AG20443 (cell line): ENCODE measurements around the gene COL23A1.

Source experiments
- DNase-seq: peaks from one replicate; pipeline ENCODE4 v3.0.0; 2012; ENCODE audit warnings: low spot score, mixed read lengths

COL23A1 gene

DNA sequence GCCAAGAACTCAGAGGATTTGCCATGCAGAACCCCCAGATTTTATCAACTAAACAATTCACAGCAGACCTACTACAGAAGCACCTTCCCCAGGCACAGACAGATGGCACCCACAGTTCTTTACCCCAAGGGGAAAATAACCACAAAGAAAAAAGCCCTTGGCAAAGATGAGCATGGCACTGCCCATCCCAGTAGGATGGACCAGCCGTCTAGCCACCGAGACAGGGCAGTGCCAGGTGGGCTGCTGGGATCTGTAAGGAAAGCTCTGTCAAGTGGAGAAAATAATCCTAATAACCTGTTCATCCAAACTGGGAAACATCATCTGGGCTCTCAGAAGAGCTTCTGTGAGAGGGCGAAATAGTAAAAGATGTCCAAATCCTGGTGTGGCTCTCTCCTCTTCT is 130.0 kb downstream of the COL23A1 start:
- DNase-seq: no peak

DNA sequence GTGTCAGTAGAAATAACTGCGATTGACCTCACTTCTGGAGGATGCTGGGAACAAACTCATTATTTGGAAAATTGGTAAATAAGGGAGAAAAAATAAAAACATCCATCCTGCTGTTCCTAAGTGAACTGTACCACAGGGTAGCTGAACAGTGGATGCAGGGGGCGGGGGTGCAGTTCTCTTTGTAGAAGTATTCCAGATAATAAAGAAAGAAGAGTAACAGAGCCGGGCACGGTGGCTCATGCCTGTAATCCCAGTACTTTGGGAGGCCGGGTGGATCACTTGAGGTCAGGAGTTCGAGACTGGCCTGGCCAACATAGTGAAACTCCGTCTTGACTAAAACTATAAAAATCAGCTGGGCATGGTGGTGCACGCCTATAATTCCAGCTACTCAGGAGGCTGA is 132.1 kb downstream of the COL23A1 start:
- DNase-seq: no peak

DNA sequence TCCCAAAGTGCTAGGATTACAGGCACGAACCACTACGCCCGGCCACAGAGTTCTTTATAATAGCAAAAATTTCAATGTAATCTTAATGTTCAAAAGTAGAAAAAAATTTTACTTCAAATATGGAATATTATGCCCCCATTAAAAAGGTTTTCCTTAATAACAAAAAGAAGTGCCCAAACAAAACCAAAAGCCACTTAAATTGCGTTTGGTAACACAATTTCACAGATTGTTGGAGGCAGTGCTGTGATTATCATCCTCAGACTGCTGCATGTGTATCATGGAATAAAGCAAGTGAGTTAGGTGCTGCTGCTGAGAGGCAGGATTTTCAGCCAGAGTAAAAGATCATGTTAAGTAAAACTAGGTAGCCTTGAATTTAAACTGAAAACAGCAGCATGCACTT is 132.7 kb downstream of the COL23A1 start:
- DNase-seq: no peak

DNA sequence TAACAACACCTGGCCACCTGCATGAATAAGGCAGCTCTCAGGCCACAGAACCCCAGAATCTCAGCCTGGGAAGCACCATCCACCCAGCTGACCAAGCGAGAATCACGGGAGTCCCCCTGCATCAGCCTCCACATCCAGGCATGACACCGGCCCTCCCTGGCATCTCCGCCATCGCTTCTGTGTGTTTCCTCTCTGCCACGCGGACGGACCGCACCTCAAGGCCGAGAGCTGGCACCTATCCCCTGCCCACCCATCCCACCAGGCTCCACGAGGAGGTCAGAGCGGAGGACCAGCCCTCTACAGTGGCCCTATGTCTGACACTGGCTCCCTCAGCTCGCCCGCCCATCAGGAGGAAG is 134.7 kb downstream of the COL23A1 start:
- DNase-seq: no peak

DNA sequence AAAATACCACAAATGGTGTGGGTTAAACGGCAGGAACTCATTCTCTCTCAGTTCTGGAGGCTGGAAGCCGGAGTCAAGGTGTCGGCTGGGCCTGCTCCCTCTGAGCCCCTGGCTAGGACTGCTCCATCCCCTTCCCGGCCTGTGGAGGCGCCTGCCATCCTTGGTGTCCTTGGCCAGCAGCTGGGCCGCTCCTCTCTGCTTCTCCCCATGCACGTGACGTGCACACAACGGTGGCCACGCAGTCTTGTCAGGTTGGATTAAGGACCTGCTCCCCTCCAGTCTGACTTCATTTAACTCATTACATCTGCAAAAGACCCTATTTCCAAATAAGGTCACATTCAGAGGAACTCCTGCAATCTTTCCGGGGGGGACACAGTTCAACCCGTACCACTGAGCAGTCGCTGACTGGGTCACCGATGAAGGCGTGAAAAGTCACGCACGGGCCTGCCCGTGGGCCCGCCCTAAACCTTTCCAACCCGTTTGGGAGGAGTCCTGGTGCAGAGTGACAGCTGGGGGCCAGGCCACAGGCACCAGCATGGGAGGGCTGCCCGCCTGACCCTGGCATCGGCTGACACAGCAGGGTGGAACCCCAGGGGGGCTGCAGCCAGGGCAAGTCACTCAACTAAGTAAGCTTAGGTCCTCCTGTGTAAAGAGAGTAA is 135.2 kb downstream of the COL23A1 start:
- DNase-seq: no peak

DNA sequence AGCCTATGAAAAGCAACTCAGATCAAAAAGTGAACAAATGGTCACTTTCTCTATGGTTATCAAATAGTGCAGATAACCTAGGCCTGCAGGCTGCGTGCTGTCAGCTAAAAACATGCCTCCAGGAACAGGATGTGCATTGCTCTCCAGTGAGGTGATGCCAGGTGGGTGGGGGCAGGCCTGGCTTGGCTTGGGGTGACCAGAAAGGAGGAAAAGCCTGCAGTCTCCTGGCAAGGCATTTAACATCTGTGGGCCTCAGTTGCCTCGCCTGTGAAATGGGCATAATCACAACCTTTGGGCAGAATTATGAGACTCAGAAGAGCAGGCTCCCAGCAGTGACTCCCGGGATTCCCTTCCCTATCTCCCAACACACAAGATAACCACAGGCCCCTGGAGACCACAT is 135.9 kb downstream of the COL23A1 start:
- DNase-seq: no peak

DNA sequence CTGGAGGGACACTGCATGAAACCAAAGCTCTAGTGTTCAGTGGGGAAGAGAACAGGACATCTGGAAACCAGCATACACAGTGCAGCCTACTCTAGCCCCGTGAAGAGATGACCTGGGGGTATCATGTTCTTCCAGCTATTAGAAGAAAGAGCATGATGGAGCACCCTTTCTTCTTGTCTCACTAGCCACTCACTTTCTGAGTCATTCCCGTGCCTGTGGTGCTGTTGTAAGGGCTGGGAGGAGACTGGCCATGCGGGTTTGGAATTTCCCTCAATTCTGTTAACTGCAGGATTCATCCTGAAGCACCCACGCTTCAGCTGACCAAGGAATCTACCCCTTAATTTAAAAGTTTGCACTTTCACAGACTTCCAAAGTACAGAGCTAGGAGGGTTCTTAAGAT is 137.0 kb downstream of the COL23A1 start:
- DNase-seq: no peak

DNA sequence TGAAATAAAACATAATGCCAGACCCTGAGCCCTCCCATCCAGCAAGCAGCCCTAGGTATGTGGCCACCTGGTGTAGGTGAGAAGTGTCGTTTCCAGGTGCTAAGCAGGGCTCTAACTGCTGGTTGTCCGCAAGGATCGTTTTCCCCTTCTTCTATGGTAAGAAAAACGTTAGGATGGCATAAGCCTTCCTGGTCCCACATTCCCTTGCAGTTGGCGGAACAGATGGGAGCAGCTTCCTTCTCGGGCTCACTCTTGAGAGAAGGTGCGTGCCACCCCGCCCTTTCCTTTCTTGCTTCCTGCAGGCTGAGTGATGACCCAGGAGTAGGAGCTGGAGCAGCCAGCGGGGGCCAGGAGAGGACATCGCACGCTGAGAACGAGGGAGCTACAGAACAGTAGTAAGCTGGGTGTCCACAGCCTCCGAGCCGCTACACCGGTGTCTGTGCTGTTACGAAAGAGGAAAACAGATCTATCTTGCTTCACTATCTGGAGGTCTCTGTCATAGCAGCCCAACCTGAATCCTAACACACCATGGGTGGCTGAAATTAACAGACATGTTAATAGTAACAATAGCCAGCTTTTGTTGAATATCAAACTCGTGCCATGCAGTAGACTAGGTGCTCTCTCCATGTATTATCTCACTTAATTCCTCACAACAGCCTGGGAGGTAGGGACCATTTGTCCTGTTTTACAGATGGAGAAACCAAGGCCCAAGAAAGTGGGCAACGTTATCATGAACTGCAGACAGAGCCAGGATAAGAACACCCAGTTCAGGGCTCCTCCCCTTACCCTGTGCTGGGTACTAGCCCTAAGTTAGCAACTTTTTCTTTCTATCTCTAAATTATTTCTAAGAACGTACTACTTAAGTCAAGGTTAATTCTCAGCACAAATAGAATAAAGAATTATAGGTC is 139.8 kb downstream of the COL23A1 start:
- no peak for DNase-seq

DNA sequence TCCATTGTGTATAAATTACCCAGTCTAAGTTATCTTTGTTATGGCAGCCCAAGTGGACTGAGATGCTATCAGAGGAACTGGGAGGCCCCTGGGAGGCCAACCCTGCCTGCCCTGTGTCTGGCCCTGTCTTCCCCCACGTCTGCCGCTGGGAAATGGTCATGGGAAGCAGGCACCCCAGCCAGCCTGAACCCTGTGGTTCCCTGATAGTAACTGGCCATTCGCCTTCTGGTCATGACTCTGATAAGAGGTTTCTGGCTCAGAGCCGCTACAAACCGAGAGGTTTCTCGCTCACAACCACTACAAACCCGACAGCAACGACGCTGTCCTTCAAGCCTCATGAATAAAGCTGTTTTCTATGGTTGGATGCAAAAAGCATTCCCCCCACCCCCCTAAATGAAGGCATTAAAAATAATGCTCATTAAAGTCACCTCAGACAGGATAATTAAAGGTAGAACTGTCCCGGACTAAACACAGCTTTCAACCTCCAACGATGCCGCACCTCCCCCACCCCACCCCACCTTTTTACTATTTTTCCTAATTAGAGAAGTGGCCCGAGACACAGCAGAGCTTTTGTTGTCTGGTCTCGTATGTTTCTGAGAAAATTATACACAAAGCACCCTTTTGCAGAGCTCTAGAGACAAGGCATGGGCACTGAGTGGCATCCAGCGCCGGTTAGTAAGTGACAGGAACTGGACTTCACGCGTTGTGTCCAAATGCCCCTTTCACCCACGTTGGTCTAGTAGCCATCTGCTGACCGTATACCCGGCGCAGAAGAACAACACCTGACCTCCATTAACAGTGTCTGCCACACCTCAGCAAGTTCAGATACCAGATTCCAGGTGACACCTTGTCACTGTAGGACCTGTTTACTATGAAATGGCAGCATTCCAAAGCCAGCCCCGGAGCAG is 140.8 kb downstream of the COL23A1 start:
- DNase-seq: no peak

DNA sequence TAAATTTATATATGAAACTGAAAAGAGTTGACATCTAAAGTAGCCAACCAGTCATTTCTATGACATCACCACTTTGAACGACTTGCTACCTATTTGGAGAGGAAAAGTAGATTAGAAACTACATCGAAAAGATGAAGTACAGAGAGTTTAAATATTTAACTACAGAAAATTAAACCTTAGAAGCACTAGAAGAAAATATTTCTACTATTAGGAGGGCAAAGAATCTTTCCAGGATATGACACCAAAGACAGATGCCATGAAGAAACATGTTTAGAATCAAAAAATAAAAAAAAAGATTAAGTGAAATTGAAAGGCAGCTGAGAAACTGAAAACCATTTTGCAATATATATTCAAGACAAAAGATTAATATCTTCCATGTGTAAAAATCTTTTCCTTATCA is 144.7 kb downstream of the COL23A1 start:
- no peak for DNase-seq

DNA sequence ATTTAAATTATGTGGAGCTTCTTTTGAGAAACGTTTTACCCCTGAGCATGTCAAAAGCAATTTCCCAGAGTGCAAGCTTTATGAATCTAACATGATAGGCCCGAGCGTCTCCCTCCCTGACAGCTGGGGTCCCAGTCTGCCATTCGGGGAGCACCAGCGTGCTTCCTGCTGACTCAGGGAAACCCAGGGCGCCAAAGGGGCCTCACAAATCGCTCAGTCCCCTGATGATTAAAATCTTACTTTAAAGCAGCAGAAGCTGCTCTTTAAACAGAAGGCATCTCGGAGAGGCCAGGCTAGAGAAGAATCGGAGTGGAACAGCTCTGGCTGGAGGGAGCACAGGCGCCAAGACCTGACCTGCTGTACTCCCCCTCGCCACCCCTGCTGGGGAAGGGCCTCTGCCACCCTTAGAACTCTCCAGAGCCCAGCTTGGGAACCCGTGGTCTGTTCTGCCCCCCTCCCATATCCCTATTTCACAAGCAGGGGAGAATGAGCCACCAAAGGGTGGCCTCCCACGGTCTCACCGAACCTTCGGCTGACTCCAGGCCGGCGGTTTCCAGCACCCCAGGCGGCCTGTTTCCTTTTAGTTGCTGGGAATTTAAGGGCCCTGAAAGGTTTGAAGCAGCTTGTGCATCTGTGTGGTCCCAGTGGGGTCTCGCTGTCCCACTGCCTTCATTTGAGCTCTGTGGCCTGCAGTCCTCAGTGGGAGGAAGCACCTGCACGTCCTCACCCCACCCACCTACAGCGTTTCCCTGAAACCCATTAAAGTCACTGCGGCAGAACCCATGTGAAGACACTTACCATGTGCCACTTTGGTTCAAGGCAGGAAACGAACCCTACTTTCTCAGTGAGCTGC is 147.6 kb downstream of the COL23A1 start:
- DNase-seq: no peak

DNA sequence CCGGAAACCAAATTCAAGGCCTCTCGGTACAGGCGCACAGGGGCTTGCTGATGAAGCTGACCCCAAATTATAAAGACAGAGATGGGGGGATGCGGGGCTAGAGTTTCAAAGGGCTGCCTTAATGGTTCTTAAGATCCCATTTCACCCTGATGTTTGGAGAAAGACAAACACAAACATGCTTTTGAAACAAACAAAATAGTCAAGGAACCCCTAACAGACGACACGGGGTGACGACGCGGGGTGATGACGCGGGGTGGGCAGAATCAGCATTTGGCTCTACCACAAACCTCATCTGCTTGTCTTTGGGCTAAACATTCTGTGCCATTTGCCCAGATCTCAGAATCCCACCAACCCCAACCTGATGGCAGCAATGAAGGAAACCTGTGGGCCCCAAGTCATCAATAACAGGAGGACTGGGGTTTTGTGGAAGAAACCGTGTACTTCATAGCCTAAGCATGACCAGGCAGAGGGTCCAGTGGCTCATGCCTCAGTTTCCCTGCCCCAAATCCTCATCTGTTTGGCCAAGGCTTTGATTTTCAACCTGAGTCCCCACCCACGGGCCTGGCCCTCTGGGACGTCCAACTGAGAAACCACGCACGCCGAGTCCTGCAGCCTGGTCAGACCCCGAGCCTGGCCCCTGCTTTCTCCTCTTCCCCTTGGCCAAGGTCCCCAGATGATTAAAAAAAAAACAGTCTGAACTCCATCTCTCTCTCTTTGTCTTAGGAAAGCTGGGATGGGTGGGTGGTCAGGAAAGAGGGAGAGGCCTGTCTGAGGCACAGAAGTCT is 148.5 kb downstream of the COL23A1 start:
- DNase-seq: no peak

DNA sequence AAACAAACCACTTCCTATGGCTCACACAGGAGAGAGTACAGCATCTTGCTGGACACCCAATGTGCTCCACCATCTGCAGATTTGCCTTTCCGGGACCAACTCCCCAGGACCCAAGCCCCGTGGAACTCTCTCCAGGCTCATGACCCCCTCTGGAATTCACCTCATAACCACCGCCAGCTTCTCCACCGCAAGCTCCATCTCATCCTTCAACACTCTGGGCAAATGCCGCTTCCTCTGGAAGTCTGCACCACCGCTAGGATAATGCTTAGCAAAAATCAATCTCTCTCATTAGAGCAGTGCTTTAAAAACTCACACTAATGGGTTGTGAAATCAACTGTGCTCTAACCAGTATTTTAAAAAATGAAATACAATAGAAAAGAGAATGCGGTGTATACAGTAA is 150.0 kb downstream of the COL23A1 start:
- DNase-seq: no peak

DNA sequence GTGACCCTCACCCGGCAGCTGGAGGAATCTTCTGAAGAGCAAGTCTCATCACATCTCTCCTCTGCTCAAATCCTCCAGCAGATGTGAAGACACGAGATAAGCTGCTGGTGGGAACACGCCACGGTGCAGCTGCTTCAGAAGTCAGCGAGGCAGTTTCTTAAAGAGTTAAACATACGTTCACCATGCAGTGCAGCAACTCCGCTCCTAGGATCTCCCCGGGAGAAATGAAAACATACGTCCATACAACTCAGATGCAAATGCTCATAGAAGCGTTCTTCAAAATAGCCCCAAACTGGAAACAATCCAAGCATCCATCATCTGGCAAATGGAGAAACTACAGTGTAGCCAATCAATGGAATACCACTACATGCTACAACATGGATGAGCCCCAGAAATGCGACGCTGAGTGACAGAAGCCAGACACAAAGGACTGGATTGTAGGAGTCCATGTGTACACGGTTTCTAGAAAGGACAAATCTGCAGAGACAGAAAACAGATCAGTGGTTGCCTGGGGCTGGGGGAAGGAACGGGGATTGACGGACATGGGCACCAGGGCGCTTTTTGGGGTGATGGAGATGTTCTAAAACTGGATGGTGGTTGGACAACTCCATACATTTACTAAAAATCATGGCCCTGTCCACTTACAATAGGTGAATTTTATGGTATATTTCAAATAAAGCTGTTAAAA is 150.6 kb downstream of the COL23A1 start:
- no peak for DNase-seq

DNA sequence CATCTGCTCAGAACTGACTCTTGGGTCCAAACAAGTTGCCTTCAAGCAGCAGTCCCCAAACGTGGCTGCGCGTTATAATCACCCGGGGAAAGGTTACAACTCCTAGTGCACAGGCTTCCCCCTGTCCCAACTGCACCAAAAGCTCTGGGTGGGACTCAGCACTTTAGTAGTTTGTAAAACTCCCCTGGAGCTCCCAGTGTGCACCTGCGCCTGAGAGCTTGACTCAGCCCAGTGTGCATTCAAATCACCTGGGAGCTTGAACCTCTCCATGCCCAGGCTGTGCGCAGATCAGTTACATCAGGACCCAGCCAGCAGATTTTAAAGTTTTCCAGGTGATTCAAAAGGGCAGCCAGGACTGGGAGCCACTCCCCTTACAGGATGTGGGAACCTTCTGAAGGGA is 151.4 kb downstream of the COL23A1 start:
- no peak for DNase-seq

DNA sequence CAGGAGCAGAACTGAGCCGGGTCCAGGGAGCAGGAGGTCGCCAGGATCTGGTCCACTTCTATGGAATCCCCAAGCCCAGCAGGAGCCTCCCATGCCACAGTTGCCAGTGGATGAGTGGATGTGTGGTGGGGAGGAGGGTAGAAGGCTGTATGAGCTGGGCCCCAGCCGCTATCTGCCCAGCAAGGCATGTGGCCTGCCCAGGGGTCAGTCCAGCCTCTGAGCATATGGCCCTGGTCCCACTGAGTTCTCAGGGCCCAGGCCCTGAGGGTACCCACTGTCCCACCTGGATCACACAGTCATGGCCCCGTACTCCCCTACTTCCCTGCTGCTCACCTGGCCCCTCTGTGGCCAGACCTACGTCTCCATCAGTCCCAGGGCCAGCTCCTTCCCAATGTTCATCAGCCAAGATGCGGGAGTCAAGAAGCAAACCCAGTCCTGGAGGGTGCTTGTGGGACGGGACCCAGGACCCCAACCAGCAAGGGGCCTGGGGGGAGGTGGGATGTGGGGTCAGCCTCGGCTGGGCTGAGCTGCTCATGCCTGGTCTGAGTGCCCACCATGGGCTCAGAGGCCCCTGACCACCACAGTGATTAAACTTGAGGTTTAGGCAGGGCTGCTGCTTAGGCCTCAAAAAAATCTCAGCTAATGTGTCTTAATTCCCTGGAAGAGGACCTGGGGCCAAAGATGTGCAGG is 152.7 kb downstream of the COL23A1 start:
- no peak for DNase-seq

DNA sequence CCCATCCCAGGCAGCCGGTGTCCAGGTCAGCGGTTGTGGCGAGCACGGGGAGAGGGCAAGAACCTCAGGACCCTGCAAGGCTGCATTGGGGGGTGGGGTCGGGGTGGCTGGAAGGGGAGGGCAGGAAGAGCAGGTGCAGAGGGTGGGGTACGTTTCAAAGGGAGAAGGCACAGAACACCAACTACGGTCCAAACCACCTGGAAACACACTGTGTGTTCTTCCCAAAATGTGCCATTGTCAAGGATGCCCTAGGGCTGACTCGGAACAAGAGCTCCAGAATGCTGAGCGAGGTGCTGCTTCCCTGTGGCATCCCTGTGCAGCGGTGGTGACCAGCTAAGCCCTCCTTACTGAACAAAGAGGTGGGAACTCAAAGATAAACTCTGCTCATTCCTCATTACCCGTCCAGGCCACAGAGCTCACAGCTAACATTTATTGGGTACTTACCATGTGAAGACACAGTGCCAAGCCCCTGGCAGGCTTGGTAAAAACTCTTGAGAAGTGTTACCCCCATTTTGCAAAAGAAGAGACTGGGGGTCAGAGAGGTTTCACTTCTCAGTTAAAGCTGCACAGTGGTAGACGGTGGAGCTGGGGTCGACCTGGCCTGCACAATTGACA is 153.8 kb downstream of the COL23A1 start:
- no peak for DNase-seq

DNA sequence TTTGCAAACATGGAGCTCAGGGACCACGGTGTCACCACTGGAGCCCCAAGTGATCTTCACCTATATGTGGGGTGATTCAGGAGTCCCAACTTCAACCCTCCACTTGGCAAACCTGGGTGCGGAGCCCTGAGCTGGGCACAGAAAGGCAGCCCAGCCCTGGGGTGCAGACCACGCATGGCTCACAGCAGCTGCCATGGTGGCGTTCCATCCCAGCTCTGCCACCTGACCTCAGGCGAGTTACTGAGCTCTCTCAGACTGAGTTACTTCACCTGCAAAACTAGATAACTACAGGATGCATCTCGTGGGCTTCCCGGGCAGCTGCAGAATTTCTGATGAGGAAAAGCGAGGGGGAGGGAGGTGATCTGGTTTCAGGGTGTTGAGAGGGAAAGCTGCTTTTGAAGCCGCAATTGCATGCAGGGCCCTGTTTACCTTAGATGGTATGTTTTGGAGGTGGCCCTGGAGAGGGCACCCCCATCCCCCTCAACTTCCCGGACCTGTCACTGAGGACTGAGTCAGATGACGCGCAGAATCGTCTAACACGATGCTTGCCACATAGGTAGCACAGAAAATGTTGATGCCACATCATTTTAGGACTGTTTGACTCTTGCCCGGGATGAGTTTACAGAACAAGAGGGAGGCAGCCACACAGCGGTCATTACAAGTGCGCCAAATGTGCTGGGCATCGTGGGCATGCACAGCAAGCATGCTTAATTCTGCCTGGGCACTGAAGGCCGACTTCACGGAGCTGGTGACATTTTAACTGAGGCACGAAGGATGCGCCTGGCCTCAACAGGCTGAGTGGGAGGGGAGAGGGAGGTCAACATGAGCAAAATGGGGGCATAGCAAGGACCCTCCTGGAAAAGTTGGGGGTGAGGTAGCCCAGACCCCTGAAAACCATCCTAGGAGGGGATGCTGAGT is 154.6 kb downstream of the COL23A1 start:
- DNase-seq: no peak
